Hepatocyte (in vitro differentiated cells): ENCODE data around the gene GPR61. TPM values are rescaled to one million over a fixed set of nuclear protein-coding genes. Genes with fewer than 3 reads are reported as not detected.

Experiments
- DNase-seq: peaks from one replicate; pipeline ENCODE4 v3.0.0-alpha.2; 2016; ENCODE audit warnings: low spot score
- H2AFZ ChIP-seq: fragments of 200-600 bp; sonication (generic); 2 replicates; pipeline ENCODE4 v1.6.0; 2016; ENCODE audit warnings: antibody characterized with exemption, mild to moderate bottlenecking
- H3K27ac ChIP-seq: fragments of 200-600 bp; sonication (generic); 2 replicates; pipeline ENCODE4 v1.5.1; 2016; ENCODE audit warnings: mild to moderate bottlenecking
- H3K27me3 ChIP-seq: fragments of 200-600 bp; sonication (generic); 2 replicates; pipeline ENCODE4 v1.6.1; 2016
- H3K36me3 ChIP-seq: fragments of 200-600 bp; sonication (generic); replicated peaks from 2 replicates; pipeline ENCODE4 v1.5.1; 2016; ENCODE audit warnings: low read depth; ENCODE audit not compliant: insufficient read depth
- H3K4me1 ChIP-seq: fragments of 200-600 bp; sonication (generic); 2 replicates; pipeline ENCODE4 v1.5.1; 2016; ENCODE audit warnings: mild to moderate bottlenecking, moderate library complexity; ENCODE audit not compliant: insufficient read depth
- H3K4me2 ChIP-seq: fragments of 200-600 bp; sonication (generic); 2 replicates; pipeline ENCODE4 v1.6.0; 2016
- H3K4me3 ChIP-seq: fragments of 200-600 bp; sonication (generic); 2 replicates; pipeline ENCODE4 v1.5.1; 2016; ENCODE audit warnings: mild to moderate bottlenecking
- H3K79me2 ChIP-seq: fragments of 200-600 bp; sonication (generic); 2 replicates; pipeline ENCODE4 v1.6.0; 2017; ENCODE audit warnings: mild to moderate bottlenecking
- H3K9me2 ChIP-seq: fragments of 200-600 bp; sonication (generic); replicated peaks from 2 replicates; pipeline ENCODE4 v1.6.0; 2017; ENCODE audit warnings: mild to moderate bottlenecking; ENCODE audit not compliant: insufficient read depth
- H3K9me3 ChIP-seq: fragments of 200-600 bp; sonication (generic); 2 replicates; pipeline ENCODE4 v1.5.1; 2016; ENCODE audit warnings: low read depth, mild to moderate bottlenecking
- H4K20me1 ChIP-seq: fragments of 200-600 bp; sonication (generic); 2 replicates; pipeline ENCODE4 v1.6.0; 2016; ENCODE audit warnings: mild to moderate bottlenecking; ENCODE audit not compliant: insufficient read depth, poor library complexity, severe bottlenecking
- EZH2 ChIP-seq: fragments of 200-600 bp; sonication (generic); IDR thresholded peaks from 2 replicates; pipeline ENCODE4 v1.6.1; 2016; ENCODE audit warnings: antibody characterized with exemption, mild to moderate bottlenecking, borderline replicate concordance
- EZH2phosphoT487 ChIP-seq: fragments of 200-600 bp; sonication (generic); IDR thresholded peaks from one replicate; pipeline ENCODE4 v1.6.1; 2018; ENCODE audit warnings: antibody characterized with exemption, mild to moderate bottlenecking, low read depth, moderate library complexity; ENCODE audit not compliant: unreplicated experiment, severe bottlenecking
- WGBS: methylation state at CpG from one replicate; pipeline ENCODE4 v1.1.6; 2016; ENCODE audit warnings: low lambda C conversion rate; ENCODE audit errors: missing lambda C conversion rate; 5-methylcytosine and 5-hydroxymethylcytosine counted together
- polyA plus RNA-seq: library from polyadenylated mRNA; unstranded; fragments of >200 nt; fragmentation: Nextera tagmentation; extraction: Ambion mirVana; gene quantifications from 2 replicates; pipeline ENCODE4 v1.2.1, GENCODE V29; 2016
- total RNA-seq: library from RNA; depleted of rRNA; stranded (reverse); fragments of >200 nt; gene quantifications from 2 replicates; pipeline ENCODE4 v1.2.3, GENCODE V29; 2014
- TF ChIP-seq, protein P1 (sequence below): fragments of 200-600 bp; sonication (generic); IDR thresholded peaks from 2 replicates; pipeline ENCODE4 v1.5.1; 2016; ENCODE audit warnings: antibody characterized with exemption, mild to moderate bottlenecking; ENCODE audit not compliant: poor library complexity

GPR61 gene
- total and polyA plus RNA-seq, 2 experiments from 2014 or later = 0.50 to 1.1 TPM

DNA sequence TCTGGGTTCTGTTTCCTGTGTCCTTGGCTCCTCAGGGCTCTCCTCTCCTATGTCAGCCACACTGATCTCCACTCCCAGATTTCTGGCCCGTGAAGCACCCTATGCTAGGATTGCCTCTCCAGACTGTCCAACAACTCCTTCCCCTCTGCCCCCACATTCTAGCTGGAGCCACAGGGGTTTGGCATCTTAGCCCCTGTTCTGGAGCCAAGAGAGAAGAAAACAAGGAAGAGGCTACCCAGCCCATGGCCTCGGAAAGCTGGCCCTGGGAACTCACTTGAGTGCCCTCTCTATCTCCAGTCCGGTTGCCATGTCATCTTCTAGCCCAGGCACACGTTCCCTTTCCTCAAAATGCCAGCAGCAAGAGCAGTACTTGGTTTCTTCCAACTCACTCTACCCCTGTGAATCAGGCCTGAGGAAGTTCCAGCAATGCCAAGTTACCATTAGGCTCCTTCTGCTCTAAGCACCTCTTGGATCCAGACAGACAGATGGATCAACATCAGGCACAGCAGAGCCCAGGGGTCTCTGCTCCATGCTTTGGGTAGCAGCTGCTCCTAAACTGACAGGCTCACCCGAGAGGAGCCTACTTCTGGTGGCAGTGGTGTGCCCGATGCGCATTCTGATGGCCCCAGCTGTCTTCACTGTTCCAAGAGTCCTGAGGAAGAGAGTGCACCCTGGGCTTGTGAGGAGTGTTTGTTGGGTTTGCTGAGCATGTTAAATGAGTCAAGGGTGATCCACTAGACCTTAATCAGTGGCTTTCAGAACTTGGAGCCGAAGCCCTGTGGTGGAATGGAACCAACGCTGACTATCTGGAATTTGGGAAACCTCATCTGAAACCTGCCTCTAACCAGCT is 11.6 kb upstream of the GPR61 start:
- H3K27me3 ChIP-seq = no peaks in the 10 kb centered on the region
- no peaks in the 10 kb centered on the region for H3K9me3 ChIP-seq
- no peaks in the 10 kb centered on the region for H3K36me3 ChIP-seq
- no peaks in the 10 kb centered on the region for H3K79me2 ChIP-seq
- no peak for DNase-seq
- no peak overlapping the region for H3K4me2 ChIP-seq
- TF ChIP-seq, protein P1, sequence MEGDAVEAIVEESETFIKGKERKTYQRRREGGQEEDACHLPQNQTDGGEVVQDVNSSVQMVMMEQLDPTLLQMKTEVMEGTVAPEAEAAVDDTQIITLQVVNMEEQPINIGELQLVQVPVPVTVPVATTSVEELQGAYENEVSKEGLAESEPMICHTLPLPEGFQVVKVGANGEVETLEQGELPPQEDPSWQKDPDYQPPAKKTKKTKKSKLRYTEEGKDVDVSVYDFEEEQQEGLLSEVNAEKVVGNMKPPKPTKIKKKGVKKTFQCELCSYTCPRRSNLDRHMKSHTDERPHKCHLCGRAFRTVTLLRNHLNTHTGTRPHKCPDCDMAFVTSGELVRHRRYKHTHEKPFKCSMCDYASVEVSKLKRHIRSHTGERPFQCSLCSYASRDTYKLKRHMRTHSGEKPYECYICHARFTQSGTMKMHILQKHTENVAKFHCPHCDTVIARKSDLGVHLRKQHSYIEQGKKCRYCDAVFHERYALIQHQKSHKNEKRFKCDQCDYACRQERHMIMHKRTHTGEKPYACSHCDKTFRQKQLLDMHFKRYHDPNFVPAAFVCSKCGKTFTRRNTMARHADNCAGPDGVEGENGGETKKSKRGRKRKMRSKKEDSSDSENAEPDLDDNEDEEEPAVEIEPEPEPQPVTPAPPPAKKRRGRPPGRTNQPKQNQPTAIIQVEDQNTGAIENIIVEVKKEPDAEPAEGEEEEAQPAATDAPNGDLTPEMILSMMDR = no peak
- TF ChIP-seq EZH2 (no peak), EZH2phosphoT487 (no peak)
- H2AFZ ChIP-seq = no peak overlapping the region
- no peaks in the 10 kb centered on the region for H3K9me2 ChIP-seq
- H3K4me1 ChIP-seq = peaks cover 4% of the 10 kb centered on the region
- H3K4me3 ChIP-seq = no peak overlapping the region
- 90% methylated on average over 9 of the region's 9 CpGs for WGBS
- H4K20me1 ChIP-seq = no peaks in the 10 kb centered on the region
- H3K27ac ChIP-seq = no peak overlapping the region

DNA sequence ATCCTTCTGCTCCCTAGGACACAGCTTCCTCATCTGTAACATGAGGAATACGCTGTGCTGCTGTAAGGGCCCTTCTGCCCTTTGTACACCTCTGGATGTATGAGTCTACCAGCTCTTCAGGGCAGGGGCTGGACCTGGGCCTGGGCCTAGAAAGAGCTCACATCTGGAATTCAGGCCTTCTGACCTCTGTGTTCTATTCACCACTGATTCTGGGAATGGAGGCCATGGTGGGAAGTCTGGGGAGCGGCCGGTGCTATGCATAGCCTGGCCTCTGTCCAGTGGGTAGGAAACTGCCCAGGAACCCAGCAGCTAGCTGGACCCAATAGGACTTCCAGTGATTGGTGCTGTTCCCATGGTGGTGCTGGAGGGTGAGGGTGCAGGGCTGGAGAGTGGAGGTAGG is 11.0 kb upstream of the GPR61 start:
- no peak overlapping the region for H3K4me3 ChIP-seq
- DNase-seq = no peak
- H3K27me3 ChIP-seq = no peaks in the 10 kb centered on the region
- no peaks in the 10 kb centered on the region for H3K36me3 ChIP-seq
- WGBS = 93% methylated on average over 3 of the region's 3 CpGs
- H3K79me2 ChIP-seq = no peaks in the 10 kb centered on the region
- no peaks in the 10 kb centered on the region for H4K20me1 ChIP-seq
- TF ChIP-seq EZH2 = no peak
- no peak overlapping the region for H3K27ac ChIP-seq
- no peaks in the 10 kb centered on the region for H3K9me3 ChIP-seq
- no peaks in the 10 kb centered on the region for H3K9me2 ChIP-seq
- H2AFZ ChIP-seq = no peak overlapping the region
- peaks cover 4% of the 10 kb centered on the region for H3K4me1 ChIP-seq
- H3K4me2 ChIP-seq = no peak overlapping the region

DNA sequence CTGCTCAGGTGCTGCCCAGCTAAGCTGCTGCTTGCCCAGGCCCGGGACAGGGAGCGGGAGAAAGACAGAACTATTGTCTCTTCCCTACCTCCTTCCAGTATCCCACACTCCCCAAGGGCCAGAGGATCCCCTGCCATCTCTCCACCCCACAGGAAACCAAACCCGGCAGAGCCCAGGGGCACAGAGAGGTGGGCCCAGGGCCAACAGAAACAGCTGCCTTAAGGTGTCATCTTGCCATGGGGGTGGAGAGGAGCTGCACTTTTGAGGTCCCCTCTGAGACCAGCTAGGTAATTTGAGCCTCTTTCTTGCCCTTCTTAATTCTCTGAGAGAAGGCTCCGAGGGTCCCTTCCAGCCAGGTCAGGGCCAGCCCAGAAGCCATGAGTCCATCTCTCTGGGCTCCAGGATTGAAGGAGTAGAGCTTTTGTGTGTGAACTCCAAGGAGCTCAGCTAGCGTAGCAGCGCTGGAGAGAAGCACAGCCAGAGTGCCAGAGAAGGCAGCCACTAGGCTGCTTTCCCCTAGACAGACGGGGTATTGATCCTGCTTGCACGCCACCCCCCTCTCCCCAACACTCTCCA is 9.7 kb upstream of the GPR61 start:
- Histone ChIP-seq H3K27me3 (no peaks in the 10 kb centered on the region), H2AFZ (no peak overlapping the region), H3K27ac (no peak overlapping the region), H3K4me1 (peaks cover 4% of the 10 kb centered on the region), H3K9me2 (no peaks in the 10 kb centered on the region), H3K9me3 (no peaks in the 10 kb centered on the region), H4K20me1 (no peaks in the 10 kb centered on the region), H3K79me2 (no peaks in the 10 kb centered on the region), H3K4me3 (no peak overlapping the region), H3K4me2 (no peak overlapping the region), H3K36me3 (no peaks in the 10 kb centered on the region)
- 69% methylated on average over 8 of the region's 8 CpGs for WGBS
- DNase-seq = no peak
- TF ChIP-seq, protein P1 = no peak
- TF ChIP-seq EZH2 = no peak
- TF ChIP-seq EZH2phosphoT487 = no peak

DNA sequence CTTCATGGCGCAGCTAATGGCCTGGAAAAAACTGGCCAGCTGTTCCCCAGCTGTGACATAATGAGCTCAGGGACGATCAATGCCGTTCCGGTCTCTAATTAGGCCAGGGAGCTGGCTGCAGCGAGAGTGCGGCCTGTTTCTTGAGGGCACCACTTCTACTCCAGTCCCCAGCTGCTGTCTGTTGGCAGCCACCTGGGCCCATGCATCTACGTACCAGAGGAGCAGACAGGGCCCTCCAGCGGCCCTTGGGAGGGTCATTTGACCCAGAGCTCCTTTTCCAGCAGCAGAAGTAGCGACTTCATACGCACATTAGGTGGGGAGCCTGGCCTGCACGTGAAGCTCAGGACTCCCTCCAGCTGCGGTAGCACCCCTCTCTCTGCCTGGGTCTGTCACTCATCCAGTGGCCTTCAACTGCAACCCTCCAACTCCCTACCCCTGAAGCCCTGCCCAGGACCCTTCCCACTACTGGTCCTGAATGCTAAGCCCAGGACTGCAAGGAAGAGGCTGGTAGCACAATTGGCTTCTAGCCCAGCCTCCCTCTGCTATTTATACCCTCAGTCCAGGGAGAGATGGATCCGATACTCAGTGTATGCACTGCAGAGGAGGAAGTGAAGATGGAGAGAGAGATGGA is 9.1 kb upstream of the GPR61 start:
- Histone ChIP-seq H2AFZ (no peak overlapping the region), H4K20me1 (no peaks in the 10 kb centered on the region), H3K9me2 (no peaks in the 10 kb centered on the region), H3K27ac (no peak overlapping the region), H3K4me2 (no peak overlapping the region), H3K4me1 (peaks cover 4% of the 10 kb centered on the region), H3K27me3 (no peaks in the 10 kb centered on the region), H3K4me3 (no peak overlapping the region), H3K9me3 (no peaks in the 10 kb centered on the region), H3K79me2 (no peaks in the 10 kb centered on the region), H3K36me3 (no peaks in the 10 kb centered on the region)
- DNase-seq = no peak
- WGBS = 77% methylated on average over 13 of the region's 13 CpGs
- TF ChIP-seq EZH2 (no peak), EZH2phosphoT487 (no peak)
- TF ChIP-seq, protein P1 = no peak
